ENCODE data around the gene LHFPL6. TPM values are rescaled to one million over a fixed set of nuclear protein-coding genes. Genes with fewer than 3 reads are reported as not detected.

Gene LHFPL6
- total and polyA plus RNA-seq, 10 of the 15 experiments (the other 5 are each of a cell fraction or from before 2014, with no cell fraction given), result 0.11 to 4.6 (median 0.41) TPM

DNA sequence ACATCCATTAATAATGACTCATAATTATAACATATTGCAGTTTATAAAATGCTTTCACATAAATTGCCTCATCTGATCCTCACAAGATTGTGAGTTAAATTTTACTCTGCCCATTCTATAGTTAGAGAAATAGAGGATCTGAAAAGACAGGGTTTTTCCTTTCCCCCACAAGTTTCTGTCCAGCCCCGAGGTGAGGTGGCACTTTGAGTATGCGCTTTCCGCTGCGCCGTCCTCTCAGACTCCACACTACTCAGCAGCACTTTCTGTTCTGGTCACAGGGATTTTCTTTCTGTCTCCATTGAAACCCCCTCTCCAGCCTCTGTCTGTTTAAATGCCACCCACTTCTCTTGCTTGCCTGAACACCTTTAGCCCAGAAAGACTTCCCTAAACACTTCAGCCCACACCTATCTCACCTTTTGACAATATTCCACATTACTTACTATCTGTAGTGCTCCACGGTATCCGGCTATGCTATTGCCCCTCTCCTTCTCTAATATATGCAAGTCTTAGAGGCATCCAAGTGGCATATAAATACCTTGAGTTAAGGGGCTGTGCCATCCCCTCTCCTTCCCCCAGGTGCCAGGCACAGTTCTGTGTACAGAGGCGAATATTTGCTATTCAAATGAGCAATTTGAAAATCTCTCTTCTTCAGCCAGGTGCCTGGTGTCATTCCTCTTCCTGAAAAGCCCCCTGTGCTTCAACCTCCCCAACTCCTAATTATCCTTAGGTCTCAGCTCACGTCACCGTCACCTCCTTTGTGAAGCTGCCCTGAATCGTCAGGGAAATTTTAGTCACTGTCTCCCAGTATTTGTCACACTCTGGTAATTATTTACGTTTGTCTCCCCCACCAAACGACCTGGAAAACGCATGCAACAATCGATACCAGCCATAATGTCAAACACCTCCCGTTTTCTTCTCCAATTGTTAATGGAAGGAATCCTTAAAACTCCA, 296.1 kb downstream of the LHFPL6 start (continued):
- no peak for TF ChIP-seq CBX3 (IDR thresholded peaks at IDR 0.05; ENCODE audit: borderline replicate concordance, low read depth)
- no peak for TF ChIP-seq ELK1 (IDR thresholded peaks at IDR 0.05; ENCODE audit: low read depth, low read length)
- TF ChIP-seq, protein P1, sequence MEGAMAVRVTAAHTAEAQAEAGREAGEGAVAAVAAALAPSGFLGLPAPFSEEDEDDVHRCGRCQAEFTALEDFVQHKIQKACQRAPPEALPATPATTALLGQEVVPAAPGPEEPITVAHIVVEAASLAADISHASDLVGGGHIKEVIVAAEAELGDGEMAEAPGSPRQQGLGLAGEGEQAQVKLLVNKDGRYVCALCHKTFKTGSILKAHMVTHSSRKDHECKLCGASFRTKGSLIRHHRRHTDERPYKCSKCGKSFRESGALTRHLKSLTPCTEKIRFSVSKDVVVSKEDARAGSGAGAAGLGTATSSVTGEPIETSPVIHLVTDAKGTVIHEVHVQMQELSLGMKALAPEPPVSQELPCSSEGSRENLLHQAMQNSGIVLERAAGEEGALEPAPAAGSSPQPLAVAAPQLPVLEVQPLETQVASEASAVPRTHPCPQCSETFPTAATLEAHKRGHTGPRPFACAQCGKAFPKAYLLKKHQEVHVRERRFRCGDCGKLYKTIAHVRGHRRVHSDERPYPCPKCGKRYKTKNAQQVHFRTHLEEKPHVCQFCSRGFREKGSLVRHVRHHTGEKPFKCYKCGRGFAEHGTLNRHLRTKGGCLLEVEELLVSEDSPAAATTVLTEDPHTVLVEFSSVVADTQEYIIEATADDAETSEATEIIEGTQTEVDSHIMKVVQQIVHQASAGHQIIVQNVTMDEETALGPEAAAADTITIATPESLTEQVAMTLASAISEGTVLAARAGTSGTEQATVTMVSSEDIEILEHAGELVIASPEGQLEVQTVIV (IDR thresholded peaks at IDR 0.05; ENCODE audit: borderline replicate concordance, partially characterized antibody), result no peak
- no peak for TF ChIP-seq ASH2L (IDR thresholded peaks at IDR 0.05; ENCODE audit: borderline replicate concordance, low read depth)
- TF ChIP-seq JUNB (IDR thresholded peaks at IDR 0.05), result peak; percentile 85
- peak; percentile 42; the same call in 1 of the 2 replicates for TF ChIP-seq GABPA (IDR thresholded peaks at IDR 0.05; ENCODE audit: low read depth)
- no peak for TF ChIP-seq KDM1A (IDR thresholded peaks at IDR 0.05; ENCODE audit: borderline replicate concordance)
- peak; percentile 33; the same call in 1 of the 2 replicates for TF ChIP-seq MTA3 (IDR thresholded peaks at IDR 0.05; ENCODE audit: borderline replicate concordance, low read length)
- TF ChIP-seq, protein P2, sequence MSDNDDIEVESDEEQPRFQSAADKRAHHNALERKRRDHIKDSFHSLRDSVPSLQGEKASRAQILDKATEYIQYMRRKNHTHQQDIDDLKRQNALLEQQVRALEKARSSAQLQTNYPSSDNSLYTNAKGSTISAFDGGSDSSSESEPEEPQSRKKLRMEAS (IDR thresholded peaks at IDR 0.05; ENCODE audit: low read depth, low read length), result no peak
- no peak for TF ChIP-seq TARDBP (IDR thresholded peaks at IDR 0.05; ENCODE audit: borderline replicate concordance)
- no peak for TF ChIP-seq USF2 (IDR thresholded peaks at IDR 0.05; ENCODE audit: borderline replicate concordance, low read depth, low read length)
- no peak for TF ChIP-seq HCFC1 (IDR thresholded peaks at IDR 0.05; ENCODE audit: low read length)
- TF ChIP-seq BCL11A (IDR thresholded peaks at IDR 0.05; ENCODE audit: low read depth, low read length), result peak; percentile 71
- no peak for TF ChIP-seq HDGF (IDR thresholded peaks at IDR 0.05)
- TF ChIP-seq GATAD2B (conservative IDR thresholded peaks at IDR 0.05; ENCODE audit: low read depth), result no peak; the same call in 1 of the 2 replicates
- no peak for TF ChIP-seq KAT2A (conservative IDR thresholded peaks at IDR 0.05; ENCODE audit: control insufficient read depth, low read depth, low read length)
- TF ChIP-seq EED (IDR thresholded peaks at IDR 0.05; ENCODE audit: low read depth), result peak; percentile 80; the same call in 1 of the 2 replicates
- TF ChIP-seq, protein P3, sequence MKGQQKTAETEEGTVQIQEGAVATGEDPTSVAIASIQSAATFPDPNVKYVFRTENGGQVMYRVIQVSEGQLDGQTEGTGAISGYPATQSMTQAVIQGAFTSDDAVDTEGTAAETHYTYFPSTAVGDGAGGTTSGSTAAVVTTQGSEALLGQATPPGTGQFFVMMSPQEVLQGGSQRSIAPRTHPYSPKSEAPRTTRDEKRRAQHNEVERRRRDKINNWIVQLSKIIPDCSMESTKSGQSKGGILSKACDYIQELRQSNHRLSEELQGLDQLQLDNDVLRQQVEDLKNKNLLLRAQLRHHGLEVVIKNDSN (IDR thresholded peaks at IDR 0.05; ENCODE audit: borderline replicate concordance, extremely low read length, insufficient read depth, low read depth, low read length), result no peak
- peak; percentile 94 for TF ChIP-seq ZNF217 (IDR thresholded peaks at IDR 0.05)
- no peak for TF ChIP-seq MYB (IDR thresholded peaks at IDR 0.05; ENCODE audit: borderline replicate concordance, low read depth, low read length)
- no peak for TF ChIP-seq ZNF384 (IDR thresholded peaks at IDR 0.05; ENCODE audit: borderline replicate concordance, low read depth, low read length)
- TF ChIP-seq SIX5 (IDR thresholded peaks at IDR 0.05; ENCODE audit: low read depth, low read length, severe bottlenecking), result no peak
- TF ChIP-seq NFXL1 (IDR thresholded peaks at IDR 0.05; ENCODE audit: borderline replicate concordance), result no peak
